Activated CD4-positive, alpha-beta T cell treated with anti-CD3 and anti-CD28 coated beads, Interleukin-2, amount 50 U/mL, for 48 hours (primary cell): ENCODE measurements around the gene SCAMP5.
A peak's percentile ranks its signal among the peaks of the same experiment; 100 is the strongest.

ENCODE experiments used
- DNase-seq, 2 experiments: peaks; one replicate each; pipeline ENCODE4 v3.0.0-alpha.2; 2020

Gene SCAMP5

DNA sequence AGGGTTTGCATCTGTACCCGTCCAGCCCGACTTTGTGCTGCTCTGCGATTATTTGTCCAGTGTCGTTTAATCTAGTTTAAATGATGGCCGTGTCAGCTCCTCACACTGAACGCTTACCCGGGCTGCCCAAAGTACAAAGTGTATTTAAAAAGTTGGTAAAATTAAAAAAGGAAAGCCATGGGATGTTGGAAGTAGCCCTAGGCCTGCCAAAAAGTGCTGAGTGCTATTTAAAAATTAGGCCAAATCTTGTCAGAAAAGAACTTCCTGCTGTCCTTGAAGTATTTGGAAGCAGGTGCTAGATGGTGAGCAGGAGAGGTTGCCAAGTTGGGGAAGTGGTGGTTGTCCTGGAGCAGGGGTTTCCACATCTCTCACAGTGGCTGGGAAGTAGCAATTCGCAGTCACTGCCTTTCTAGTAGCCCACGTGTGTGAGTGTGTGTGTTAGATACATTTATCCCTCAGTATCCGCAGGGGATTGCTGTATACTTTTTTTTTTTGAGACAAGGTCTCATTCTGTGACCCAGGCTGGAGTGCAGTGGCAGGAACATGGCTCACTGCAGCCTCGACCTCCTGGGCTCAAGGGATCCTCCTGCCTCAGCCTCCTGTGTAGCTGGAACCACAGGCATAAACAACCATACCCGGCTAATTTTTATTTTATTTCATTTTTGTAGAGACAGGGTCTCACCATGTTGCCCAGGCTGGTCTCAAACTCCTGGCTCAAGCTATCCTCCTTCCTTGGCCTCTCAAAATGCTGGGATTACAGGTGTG is 28.7 kb downstream of the SCAMP5 start:
- DNase-seq: peak in 1 of 2 experiments; percentile 30

GRCh38 chr15:75025107-75025506 is 29.7 kb downstream of the SCAMP5 start:
- DNase-seq: no peak

DNA sequence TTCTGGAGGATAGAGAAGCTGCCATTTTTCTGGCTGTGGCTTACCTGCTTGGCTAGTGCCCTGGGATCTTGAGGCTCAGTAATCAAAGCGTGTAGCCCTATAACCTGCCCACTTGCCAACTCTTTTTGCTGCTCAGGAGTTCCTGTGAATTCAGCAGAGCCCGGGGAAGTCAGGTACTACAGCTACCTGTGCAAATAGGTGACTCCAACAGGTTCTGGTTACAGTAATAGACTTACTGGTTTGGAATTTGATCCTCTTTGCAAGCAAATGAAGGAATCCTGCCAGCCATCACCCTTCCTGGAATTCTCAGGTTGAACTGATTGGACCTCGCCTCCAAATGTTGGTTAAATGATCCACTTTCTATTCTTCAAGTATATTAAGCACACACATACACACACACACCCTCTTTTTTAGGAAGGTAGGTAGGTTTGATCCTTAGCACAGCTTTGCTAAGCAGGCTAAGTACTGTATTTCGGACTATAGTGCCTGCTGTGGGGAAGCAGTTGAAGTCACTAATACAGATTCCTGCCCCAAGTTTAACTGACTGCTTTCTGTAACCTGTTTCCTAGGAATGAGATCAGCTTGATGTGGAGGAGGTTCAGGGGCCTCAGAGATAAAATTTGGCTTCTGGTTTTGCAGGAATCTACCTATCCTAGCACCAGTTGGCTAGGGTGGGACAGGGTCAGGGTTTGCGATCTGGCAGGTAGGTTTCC is 30.3 kb downstream of the SCAMP5 start:
- no peak for DNase-seq

DNA sequence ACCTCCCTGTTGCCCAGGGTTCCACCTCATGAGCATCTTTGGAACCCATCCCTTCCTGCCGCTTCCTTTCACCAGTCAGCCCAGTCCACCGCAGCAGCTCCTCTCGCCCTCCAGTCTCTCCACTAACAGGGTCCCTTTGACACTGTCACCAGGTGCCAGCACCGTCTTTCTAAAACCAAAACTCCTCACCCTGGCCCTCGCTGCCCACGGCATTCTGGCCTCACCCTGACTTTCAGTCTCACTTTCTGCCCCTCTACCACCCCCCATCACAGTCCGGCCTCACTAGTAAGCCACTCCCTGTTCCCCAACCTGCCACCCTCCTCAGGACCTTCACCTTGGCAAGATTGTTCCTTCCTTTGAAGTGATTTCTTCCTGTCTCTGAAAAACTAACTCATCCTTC is 32.2 kb downstream of the SCAMP5 start:
- no peak for DNase-seq

DNA sequence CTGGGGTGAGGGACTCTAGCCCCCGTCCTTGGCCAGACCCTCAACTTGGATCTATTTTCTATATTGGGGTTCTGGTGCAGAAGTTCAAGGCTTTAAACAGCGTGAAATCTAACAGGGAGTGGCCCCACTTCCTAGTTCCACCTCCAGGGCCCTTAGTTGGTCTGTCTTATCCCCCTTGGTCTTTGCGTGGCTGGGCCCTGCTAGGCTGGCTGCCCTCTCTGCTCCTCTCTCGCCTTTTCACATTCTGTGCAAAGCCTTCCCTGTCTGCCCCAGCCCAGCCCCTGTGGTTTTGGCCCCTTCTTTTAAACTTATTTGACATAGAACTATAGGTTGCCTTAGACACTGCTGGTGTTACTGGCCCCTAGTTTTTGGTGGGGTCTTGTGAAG is 33.6 kb downstream of the SCAMP5 start:
- no peak for DNase-seq

DNA sequence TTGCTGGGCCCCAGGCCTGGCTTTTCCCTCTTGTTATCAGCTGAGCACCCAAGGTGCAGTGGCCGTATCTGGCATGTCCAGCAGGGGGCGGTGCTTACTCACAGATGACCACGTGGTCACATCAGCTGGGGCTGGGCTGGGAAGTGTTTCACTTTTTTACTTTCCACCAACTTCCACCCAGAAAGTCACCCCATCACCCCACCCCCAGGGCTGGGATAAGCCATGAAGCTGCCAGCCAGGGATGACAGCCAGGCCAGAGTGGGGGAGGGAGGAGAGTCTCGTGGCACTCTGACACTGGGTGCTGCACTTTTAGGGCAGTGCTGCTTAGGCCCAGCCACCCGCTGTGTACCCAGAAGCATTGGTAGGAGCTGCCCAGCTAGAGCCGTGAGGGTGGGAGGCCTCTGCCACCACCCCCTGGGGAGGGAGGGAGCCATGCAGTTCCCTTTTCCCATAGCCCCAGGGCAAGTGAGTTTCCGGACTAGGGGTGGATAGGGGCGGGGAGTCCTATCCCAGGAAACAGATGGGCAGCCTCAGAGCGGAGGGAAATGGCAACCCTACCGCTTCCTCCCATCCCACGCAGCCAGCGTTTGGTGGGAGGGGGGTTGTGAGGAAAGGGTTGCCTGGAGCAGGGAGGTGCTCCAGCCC is 34.1 kb downstream of the SCAMP5 start:
- DNase-seq: peak; percentile 92 to 94

DNA sequence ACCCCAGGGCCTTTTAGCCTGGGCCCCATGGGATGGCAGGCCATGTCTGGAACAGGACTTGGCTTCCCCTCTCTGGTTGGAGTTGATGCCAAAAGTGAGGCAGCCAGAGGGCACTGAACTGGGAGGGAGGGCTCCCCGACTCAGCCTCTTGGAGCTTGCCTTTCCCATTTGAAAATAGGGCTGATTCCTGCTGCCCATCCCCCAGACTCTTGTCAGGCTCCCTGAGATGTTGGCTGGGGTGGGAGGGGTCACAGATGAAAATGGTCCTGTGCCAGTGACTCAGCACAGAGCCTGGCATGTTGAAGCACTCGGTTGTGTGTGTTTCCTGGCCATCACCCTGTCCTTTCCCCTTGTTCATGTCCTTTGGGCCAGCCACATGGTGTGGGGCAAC is 34.7 kb downstream of the SCAMP5 start:
- no peak for DNase-seq

- no peak for DNase-seq
Measured at GRCh38 chr15:75030424-75030823, 35.1 kb downstream of the SCAMP5 start.

DNA sequence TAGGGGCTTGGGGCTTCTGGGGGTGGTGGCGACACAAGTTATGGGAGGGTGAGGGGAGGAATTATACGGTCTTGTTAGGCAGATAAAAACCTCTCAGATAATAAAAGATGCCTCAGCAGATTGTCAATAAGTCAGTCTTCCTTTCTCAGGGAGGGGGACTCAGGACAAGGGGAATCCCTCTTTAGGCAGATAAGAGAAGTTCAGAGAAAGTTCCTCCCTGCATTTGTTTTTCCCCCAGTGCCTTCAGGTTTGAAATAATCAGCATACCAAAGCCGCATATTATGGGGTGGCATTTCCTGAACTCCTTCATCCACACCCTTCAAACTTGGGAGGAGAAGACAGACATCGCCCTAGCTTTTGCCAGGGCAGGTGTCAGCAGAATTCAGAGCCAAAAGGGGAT is 36.5 kb downstream of the SCAMP5 start:
- DNase-seq: no peak

DNA sequence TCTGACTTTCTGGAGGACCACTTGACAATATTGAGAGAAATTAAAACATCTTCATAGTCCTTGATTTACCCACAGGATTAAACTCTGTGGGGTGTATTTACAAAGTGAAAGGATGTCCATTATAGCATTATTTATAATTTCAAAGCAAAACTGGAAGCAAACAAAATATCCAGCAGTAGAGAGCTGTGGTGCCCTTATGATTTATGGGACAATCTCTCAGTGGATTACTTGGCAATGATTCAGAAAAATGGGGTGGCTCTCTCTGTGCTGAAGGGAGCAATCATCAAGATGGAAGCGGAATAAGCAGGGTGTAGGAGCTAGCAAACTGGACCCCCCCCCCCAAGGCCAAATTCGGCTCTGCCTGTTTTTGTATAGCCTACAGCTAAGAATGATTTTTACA is 37.0 kb downstream of the SCAMP5 start:
- DNase-seq: no peak

GRCh38 chr15:75033809-75034208 is 38.4 kb downstream of the SCAMP5 start:
- no peak for DNase-seq

GRCh38 chr15:75034615-75035014 is 39.3 kb downstream of the SCAMP5 start:
- no peak for DNase-seq

DNA sequence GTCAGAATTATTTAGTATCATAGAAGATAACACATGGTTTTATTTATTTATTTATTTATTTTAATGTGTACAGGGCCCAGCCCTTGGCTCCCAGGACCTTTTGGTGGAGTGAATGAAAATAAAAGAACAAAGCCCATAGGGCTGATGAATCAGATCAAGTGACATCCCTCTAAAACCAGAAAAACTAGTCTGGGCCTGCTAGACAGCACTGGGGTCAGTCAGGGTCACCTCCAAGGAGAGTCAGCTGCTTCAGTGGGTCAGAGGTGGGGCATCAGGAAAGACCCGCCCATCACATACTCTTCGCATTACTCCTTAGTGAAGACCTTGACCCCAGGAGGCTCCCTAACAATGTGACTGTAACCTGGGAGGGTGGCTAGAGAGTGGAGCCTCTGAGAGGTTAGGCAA is 40.9 kb downstream of the SCAMP5 start:
- DNase-seq: no peak

DNA sequence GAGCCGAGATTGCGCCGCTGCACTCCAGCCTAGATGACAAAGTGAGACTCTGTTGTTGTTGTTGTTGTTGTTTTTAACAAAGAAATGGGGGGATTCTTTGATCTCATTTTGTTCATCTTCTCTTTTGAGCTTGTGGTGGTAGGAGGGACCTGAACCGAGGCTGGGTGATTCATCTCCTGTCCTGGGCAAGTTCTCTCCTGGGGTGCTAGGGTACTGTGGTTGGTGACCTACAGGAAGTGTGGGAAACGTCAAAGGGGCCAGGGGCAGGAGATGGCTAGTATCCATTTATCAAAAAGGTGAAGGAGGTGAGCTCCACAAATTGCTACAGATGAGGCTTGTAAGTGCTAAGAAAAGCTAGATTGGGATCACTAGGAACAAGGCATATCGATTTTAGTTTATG is 42.3 kb downstream of the SCAMP5 start:
- DNase-seq: no peak

DNA sequence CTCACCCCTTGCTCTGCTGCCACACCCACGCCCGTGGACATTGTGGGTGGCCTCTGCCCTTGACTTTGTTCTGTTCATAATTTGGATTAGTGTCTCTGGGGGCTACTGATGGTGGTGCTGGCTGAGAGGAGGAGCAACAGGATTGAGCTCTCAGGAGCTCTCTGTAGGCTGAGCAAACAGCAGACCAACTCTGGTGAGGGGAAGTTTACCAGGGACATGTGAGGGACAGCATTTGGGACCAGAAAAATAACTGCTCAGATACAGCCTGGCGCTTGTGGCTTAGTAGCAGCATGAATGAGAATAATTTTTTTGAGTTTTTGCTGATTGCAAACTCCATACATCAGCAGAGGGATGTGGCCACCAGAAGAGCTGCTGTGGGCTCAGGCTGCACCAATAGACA is 42.9 kb downstream of the SCAMP5 start:
- DNase-seq: no peak

- peak; percentile 61 to 69 for DNase-seq
Measured at GRCh38 chr15:75042730-75043508, 47.6 kb downstream of the SCAMP5 start.

DNA sequence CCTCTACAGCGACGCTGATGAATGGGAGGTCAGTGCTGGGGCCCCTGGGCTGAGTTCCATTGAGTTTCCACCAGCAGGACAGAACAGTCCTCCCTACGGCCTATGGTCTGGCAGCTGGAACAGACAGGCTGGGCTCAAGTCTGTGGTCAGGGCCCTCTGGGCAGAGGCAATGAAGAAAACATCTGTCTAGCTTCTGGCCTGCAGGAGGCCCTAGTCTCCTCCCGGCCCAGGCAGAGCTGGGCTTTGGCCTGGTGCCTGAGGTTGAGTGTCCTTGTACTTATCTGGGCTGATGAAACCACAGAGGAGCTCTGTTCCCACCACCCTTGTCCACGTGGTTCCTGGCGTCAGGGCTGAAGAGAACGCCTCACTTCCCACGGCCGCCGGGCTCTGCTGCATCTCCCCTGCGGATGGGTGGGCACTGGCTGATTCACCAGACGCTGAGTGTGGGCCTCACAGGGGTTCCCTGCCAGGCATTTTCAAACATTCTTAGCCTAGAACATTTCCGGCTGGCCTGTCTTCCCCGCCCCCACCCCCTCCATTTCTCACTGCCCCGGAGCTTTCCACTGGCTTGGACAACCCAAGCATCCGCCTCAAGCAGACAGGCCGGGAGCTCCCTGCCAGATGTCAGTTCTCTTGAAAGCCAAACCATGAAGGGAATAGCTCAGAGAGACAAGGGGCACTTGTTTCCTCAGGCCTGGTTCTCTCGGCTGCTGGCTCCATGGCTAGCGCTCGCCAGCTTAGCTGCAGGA is 48.3 kb downstream of the SCAMP5 start:
- no peak for DNase-seq

DNA sequence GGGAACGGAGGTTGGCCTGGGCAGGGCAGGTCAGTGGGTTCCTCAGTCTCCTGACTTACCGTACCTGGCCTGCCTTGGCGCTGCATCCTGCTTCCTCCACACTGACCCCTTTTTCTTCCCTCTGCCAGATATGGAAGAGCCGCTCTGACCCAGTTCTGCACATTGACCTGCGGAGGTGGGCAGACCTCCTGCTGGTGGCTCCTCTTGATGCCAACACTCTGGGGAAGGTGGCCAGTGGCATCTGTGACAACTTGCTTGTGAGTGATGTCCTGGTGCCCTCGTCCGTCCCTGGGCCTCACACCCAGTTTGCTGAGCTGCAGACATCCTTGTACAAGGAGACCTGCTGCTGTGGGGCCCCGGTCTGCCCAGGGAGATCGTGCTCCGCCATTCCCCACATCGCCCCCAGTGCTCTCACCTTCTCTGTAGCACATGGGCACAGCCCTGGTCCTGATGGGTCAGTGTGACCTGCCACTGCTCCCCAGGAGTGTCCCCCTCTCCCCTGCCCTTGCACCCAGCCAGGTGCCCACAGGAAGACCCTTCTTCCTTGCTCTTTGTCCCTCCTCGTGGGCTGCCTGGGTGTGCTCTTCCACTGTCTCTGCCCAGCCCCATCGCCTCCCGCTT is 49.0 kb downstream of the SCAMP5 start:
- no peak for DNase-seq

- no peak for DNase-seq
Measured at GRCh38 chr15:75045332-75046015, 50.1 kb downstream of the SCAMP5 start.

- DNase-seq: no peak
Measured at GRCh38 chr15:75048394-75048793, 53.0 kb downstream of the SCAMP5 start.

GRCh38 chr15:75049392-75049791 is 54.0 kb downstream of the SCAMP5 start:
- no peak for DNase-seq
